Trophoblast cell (in vitro differentiated cells and primary cell): ENCODE data around the gene PPM1F.
"Not testable (repeated sequence)": the region's sequence is repeated elsewhere in the genome, so short reads cannot be mapped to it uniquely, and the experiment has no call there.

Experiments used
- DNase-seq, 2 donors: peaks; one replicate each; pipeline ENCODE4 v3.0.0-alpha.2; 2016
- H2AFZ ChIP-seq: 2 replicates; pipeline ENCODE4 v1.6.1; 2013; ENCODE audit warnings: low read length, moderate library complexity, mild to moderate bottlenecking; ENCODE audit not compliant: insufficient read depth, poor library complexity
- H2AK5ac ChIP-seq: 2 replicates; pipeline ENCODE4 v1.6.1; 2013; ENCODE audit warnings: mild to moderate bottlenecking, low read length
- H2BK120ac ChIP-seq: 2 replicates; pipeline ENCODE4 v1.6.1; 2013; ENCODE audit warnings: low read length, mild to moderate bottlenecking, moderate library complexity; ENCODE audit not compliant: insufficient read depth, poor library complexity
- H2BK12ac ChIP-seq: 2 replicates; pipeline ENCODE4 v1.6.1; 2013; ENCODE audit warnings: mild to moderate bottlenecking, low read length, moderate library complexity
- H2BK5ac ChIP-seq: 2 replicates; pipeline ENCODE4 v1.6.1; 2013; ENCODE audit warnings: low read length, low read depth, moderate library complexity, mild to moderate bottlenecking; ENCODE audit not compliant: poor library complexity
- H3K14ac ChIP-seq: 2 replicates; pipeline ENCODE4 v1.6.1; 2013; ENCODE audit warnings: mild to moderate bottlenecking, low read length
- H3K18ac ChIP-seq: 2 replicates; pipeline ENCODE4 v1.6.1; 2013; ENCODE audit warnings: mild to moderate bottlenecking, low read length
- H3K23ac ChIP-seq: 2 replicates; pipeline ENCODE4 v1.6.1; 2013; ENCODE audit warnings: low read length
- H3K27ac ChIP-seq: 2 replicates; pipeline ENCODE4 v1.5.1; 2013; ENCODE audit warnings: low read depth, mild to moderate bottlenecking, inconsistent platforms, low read length, moderate library complexity
- H3K27me3 ChIP-seq: 2 replicates; pipeline ENCODE4 v1.6.1; 2013; ENCODE audit warnings: inconsistent platforms, mild to moderate bottlenecking, low read length, moderate library complexity; ENCODE audit not compliant: insufficient read depth
- H3K36me3 ChIP-seq, 2 experiments: 1 replicate in 1 of 2; 2 replicates in 1 of 2; pipeline ENCODE4 v1.6.1; 2013; ENCODE audit warnings: low read length in 2 of 2, mild to moderate bottlenecking in 2 of 2, moderate library complexity in 1 of 2; ENCODE audit not compliant: insufficient read depth in 2 of 2, control insufficient read depth in 1 of 2
- H3K4ac ChIP-seq: 2 replicates; pipeline ENCODE4 v1.6.1; 2013; ENCODE audit warnings: low read depth, mild to moderate bottlenecking, low read length, moderate library complexity
- H3K4me1 ChIP-seq, 2 experiments: 1 replicate in 1 of 2; 2 replicates in 1 of 2; pipeline ENCODE4 v1.6.1; 2013; ENCODE audit warnings: low read length in 2 of 2, mild to moderate bottlenecking in 2 of 2, moderate library complexity in 1 of 2; ENCODE audit not compliant: insufficient read depth in 2 of 2, control insufficient read depth in 1 of 2
- H3K4me2 ChIP-seq: 2 replicates; pipeline ENCODE4 v1.6.1; 2013; ENCODE audit warnings: inconsistent platforms, mild to moderate bottlenecking, low read length, moderate library complexity
- H3K4me3 ChIP-seq: 2 replicates; pipeline ENCODE4 v1.5.1; 2013; ENCODE audit warnings: mild to moderate bottlenecking, low read depth, low read length, inconsistent platforms
- H3K79me1 ChIP-seq: one replicate; pipeline ENCODE4 v1.6.1; 2013; ENCODE audit warnings: low read length
- H3K79me2 ChIP-seq: 2 replicates; pipeline ENCODE4 v1.6.1; 2013; ENCODE audit warnings: low read length, mild to moderate bottlenecking; ENCODE audit not compliant: control insufficient read depth, insufficient read depth, poor library complexity
- H3K9ac ChIP-seq: 2 replicates; pipeline ENCODE4 v1.6.1; 2013; ENCODE audit warnings: mild to moderate bottlenecking, low read length
- H3K9me3 ChIP-seq: 2 replicates; pipeline ENCODE4 v1.6.1; 2013; ENCODE audit warnings: low read depth, mild to moderate bottlenecking, control low read depth, inconsistent platforms, low read length; ENCODE audit not compliant: insufficient read depth
- H4K12ac ChIP-seq: 2 replicates; pipeline ENCODE4 v1.6.1; 2013; ENCODE audit warnings: low read depth, mild to moderate bottlenecking, low read length, moderate library complexity
- H4K8ac ChIP-seq: 2 replicates; pipeline ENCODE4 v1.6.1; 2013; ENCODE audit warnings: low read depth, mild to moderate bottlenecking, low read length, moderate library complexity
- H4K91ac ChIP-seq: one replicate; pipeline ENCODE4 v1.6.1; 2013; ENCODE audit warnings: low read depth, mild to moderate bottlenecking, low read length, moderate library complexity
- WGBS: extraction: QIAGEN DNeasy Blood & Tissue Kit; methylation state at CpG from one replicate; pipeline ENCODE4 v1.1.7; 2013; ENCODE audit warnings: missing lambda C conversion rate; ENCODE audit not compliant: insufficient read length, insufficient coverage; ENCODE audit errors: extremely low coverage; 5-methylcytosine and 5-hydroxymethylcytosine counted together

Gene PPM1F

DNA sequence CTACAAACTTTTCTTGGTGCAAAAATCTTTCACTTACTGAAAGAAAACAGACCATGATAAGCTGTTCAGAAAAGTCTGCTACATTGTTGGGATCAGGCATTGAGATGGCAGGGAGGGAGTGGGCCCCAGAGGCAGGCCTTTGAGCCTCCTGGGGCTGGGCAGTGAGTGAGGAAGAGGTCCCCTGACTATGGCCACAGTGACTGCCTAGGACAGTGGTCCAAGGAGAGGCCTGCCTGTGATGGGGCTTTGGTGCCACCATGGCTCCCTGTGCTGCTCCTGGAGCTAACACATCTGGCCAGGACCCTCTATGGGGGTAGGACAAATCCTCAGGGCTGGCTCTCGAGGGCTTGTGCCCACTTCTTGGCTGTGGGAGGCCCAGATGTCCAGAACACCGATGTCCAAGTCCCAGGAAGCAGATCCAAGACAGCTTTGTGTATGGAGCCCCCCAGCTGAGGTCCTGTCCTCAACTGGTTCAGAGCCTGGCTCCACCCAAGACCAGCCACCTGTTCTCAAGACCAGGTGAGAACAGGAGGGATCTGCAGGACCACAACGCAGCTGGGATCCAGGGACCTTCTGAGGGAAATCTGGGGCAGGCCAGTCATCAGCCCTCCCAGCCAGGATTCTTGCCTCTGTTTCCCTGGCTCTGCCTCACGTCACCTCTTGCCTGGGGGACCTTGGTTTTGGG, 36.9 kb downstream of the PPM1F start:
- Histone ChIP-seq H3K4me1 (peaks cover 0 to 4% of the 10 kb centered on the region in 2 experiments), H4K12ac (no peak overlapping the region), H3K79me2 (no peaks in the 10 kb centered on the region), H2AFZ (no peak overlapping the region), H3K79me1 (no peaks in the 10 kb centered on the region), H3K27ac (no peak overlapping the region), H2AK5ac (no peak overlapping the region), H3K14ac (no peak overlapping the region), H4K91ac (no peak overlapping the region), H4K8ac (no peak overlapping the region), H3K9ac (no peak overlapping the region), H3K4me3 (no peak overlapping the region), H2BK12ac (no peak overlapping the region), H3K4ac (no peak overlapping the region), H2BK120ac (no peak overlapping the region), H3K18ac (no peak overlapping the region), H3K27me3 (no peaks in the 10 kb centered on the region), H3K9me3 (no peaks in the 10 kb centered on the region), H3K23ac (no peak overlapping the region), H2BK5ac (no peak overlapping the region), H3K4me2 (no peak overlapping the region), H3K36me3 (peaks cover 4 to 6% of the 10 kb centered on the region in 2 experiments)
- no CpG with 5 or more reads among the region's 4 CpGs for WGBS
- no peak for DNase-seq

DNA sequence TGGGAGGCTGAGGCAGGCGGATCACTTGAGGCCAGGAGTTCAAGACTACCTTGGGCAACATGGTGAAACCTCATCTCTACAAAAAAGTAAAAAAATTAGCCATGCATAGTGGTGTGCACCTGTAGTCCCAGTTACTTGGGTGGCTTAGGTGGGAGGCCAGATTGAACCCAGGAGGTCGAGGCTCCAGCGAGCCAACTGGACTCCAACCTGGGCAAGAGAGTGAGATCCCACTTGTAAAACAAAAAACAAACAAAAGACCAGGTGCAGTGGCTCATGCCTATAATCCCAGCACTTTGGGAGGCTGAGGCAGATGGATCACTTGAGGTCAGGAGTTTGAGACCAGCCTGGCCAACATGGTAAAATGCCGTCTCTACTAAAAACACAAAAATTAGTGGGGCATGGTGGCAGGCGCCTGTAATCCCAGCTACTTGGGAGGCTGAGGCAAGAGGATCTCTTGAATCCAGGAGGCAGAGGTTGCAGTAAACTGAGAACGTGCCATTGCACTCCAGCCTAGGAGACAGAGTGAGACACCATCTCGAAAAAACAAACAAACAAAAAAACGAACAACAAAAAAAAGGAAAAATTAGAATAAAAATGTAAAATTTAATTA, 38.5 kb downstream of the PPM1F start:
- not testable (repeated sequence) for H3K9ac ChIP-seq, H3K79me2 ChIP-seq, H3K23ac ChIP-seq, H3K9me3 ChIP-seq, H4K12ac ChIP-seq, H4K8ac ChIP-seq, H3K79me1 ChIP-seq, H2AK5ac ChIP-seq, DNase-seq, H3K4me1 ChIP-seq, H3K4me3 ChIP-seq, H2AFZ ChIP-seq, H3K4me2 ChIP-seq, H2BK12ac ChIP-seq, H3K14ac ChIP-seq, H3K27ac ChIP-seq, H4K91ac ChIP-seq, H3K27me3 ChIP-seq, H3K36me3 ChIP-seq, H2BK120ac ChIP-seq, H3K18ac ChIP-seq, H3K4ac ChIP-seq, H2BK5ac ChIP-seq
- WGBS = no CpG with 5 or more reads among the region's 8 CpGs

DNA sequence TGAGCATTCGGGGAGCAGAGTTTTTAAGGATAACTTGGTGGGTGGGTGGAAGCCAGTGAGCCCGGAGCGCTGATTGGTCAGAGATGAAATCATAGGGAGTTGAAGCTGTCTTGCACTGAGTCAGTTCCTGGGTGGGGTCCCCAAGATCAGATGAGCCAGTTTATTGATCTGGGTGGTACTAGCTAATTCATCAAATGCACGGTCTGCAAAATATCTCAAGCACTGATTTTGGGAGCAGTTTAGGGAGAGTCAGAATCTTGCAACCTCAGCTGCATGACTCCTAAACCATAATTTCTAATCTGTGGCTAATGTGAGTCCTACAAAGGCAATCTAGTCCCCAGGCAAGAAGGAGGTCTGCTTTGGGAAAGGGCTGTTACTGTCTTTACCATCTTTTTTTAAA, 42.3 kb downstream of the PPM1F start:
- H4K12ac ChIP-seq, DNase-seq, H2BK12ac ChIP-seq, H3K4me1 ChIP-seq, H3K4me3 ChIP-seq, H3K79me2 ChIP-seq, H2BK5ac ChIP-seq, H2AFZ ChIP-seq, H2BK120ac ChIP-seq, H4K8ac ChIP-seq, H3K9ac ChIP-seq, H3K79me1 ChIP-seq, H2AK5ac ChIP-seq, H3K27ac ChIP-seq, H3K18ac ChIP-seq, H3K9me3 ChIP-seq, H4K91ac ChIP-seq, H3K4ac ChIP-seq, H3K23ac ChIP-seq, H3K4me2 ChIP-seq, H3K27me3 ChIP-seq, H3K14ac ChIP-seq, H3K36me3 ChIP-seq: not testable (repeated sequence)
- no CpG with 5 or more reads among the region's 4 CpGs for WGBS

DNA sequence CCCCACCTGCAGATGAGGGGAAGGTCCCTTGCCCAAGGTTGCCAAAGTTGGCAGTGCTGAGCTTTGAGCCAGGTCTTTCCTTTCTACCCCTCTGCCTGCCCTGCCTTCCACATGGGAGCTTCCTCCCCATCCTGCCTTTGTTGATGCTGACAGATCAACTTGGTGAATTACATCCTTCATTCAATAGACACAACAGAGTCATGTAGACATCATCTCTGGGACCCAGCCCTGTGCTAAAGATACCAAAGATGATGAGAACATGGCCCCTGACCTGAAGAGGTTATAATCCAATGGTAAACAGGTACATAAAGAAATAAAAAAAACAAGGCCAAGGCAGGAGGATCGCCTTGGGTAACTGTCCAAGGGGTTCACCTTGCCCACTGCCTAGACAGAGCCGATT, 42.8 kb downstream of the PPM1F start:
- Histone ChIP-seq H3K36me3 (no peaks in the 10 kb centered on the region), H2BK12ac (no peak overlapping the region), H3K9ac (no peak overlapping the region), H3K9me3 (peaks cover 2% of the 10 kb centered on the region), H2BK120ac (no peak overlapping the region), H4K12ac (no peak overlapping the region), H3K4me3 (no peak overlapping the region), H4K91ac (no peak overlapping the region), H3K4me1 (no peaks in the 10 kb centered on the region), H3K27me3 (no peaks in the 10 kb centered on the region), H2BK5ac (no peak overlapping the region), H3K27ac (no peak overlapping the region), H3K4me2 (no peak overlapping the region), H4K8ac (no peak overlapping the region), H3K79me1 (no peaks in the 10 kb centered on the region), H3K14ac (no peak overlapping the region), H3K18ac (no peak overlapping the region), H2AK5ac (no peak overlapping the region), H3K23ac (no peak overlapping the region), H2AFZ (no peak overlapping the region), H3K79me2 (no peaks in the 10 kb centered on the region), H3K4ac (no peak overlapping the region)
- DNase-seq = no peak
- no CpG with 5 or more reads among the region's 2 CpGs for WGBS
